Measurements from ENCODE around the gene RGS3.

RGS3 gene

GRCh38 chr9:113640418-113640817 is 176.9 kb downstream of the RGS3 start:
- H3K4me3 ChIP-seq (replicated peaks; ENCODE audit: low read depth, low read length): no peak overlapping the region
- no peak for TF ChIP-seq CTCF (IDR thresholded peaks at IDR 0.05; ENCODE audit: low read depth, low read length, missing control alignments)
- no peak for DNase-seq (ENCODE audit: extremely low read depth, low read depth)

GRCh38 chr9:113641100-113641885 is 177.8 kb downstream of the RGS3 start:
- H3K4me3 ChIP-seq (replicated peaks; ENCODE audit: low read depth, low read length): no peak overlapping the region
- no peak for DNase-seq (ENCODE audit: extremely low read depth, low read depth)
- TF ChIP-seq CTCF (IDR thresholded peaks at IDR 0.05; ENCODE audit: low read depth, low read length, missing control alignments): no peak

GRCh38 chr9:113644321-113644720 is 180.8 kb downstream of the RGS3 start:
- TF ChIP-seq CTCF (IDR thresholded peaks at IDR 0.05; ENCODE audit: low read depth, low read length, missing control alignments): no peak

GRCh38 chr9:113645227-113645977 is 181.9 kb downstream of the RGS3 start:
- TF ChIP-seq CTCF (IDR thresholded peaks at IDR 0.05; ENCODE audit: low read depth, low read length, missing control alignments): no peak

More at GRCh38 chr9:113644321-113644720, 180.8 kb downstream of the RGS3 start:
- no peak overlapping the region for H3K4me3 ChIP-seq (replicated peaks; ENCODE audit: low read depth, low read length)
- DNase-seq (ENCODE audit: extremely low read depth, low read depth): no peak

GRCh38 chr9:113645978-113646253 is 182.4 kb downstream of the RGS3 start:
- no peak for DNase-seq (ENCODE audit: extremely low read depth, low read depth)
- no peak for TF ChIP-seq CTCF (IDR thresholded peaks at IDR 0.05; ENCODE audit: low read depth, low read length, missing control alignments)
- no peak overlapping the region for H3K4me3 ChIP-seq (replicated peaks; ENCODE audit: low read depth, low read length)

More at GRCh38 chr9:113645227-113645977, 181.9 kb downstream of the RGS3 start:
- no peak for DNase-seq (ENCODE audit: extremely low read depth, low read depth)
- no peak overlapping the region for H3K4me3 ChIP-seq (replicated peaks; ENCODE audit: low read depth, low read length)

- no peak for TF ChIP-seq CTCF (IDR thresholded peaks at IDR 0.05; ENCODE audit: low read depth, low read length, missing control alignments)
- no peak for DNase-seq (ENCODE audit: extremely low read depth, low read depth)
Measured at GRCh38 chr9:113646491-113646890, 183.0 kb downstream of the RGS3 start.

More at GRCh38 chr9:113646491-113646890, 183.0 kb downstream of the RGS3 start:
- H3K4me3 ChIP-seq (replicated peaks; ENCODE audit: low read depth, low read length): no peak overlapping the region
